Stomach smooth muscle (tissue), 2 donors: ENCODE results near the gene KCTD5.
"Not testable (repeated sequence)": the region's sequence is repeated elsewhere in the genome, so short reads cannot be mapped to it uniquely, and the experiment has no call there.

ENCODE experiments used
- H3K27ac ChIP-seq: one replicate; pipeline ENCODE4 v1.7.0; 2013; ENCODE audit warnings: mild to moderate bottlenecking, low read length, inconsistent platforms
- H3K27me3 ChIP-seq, 2 donors: one replicate each; pipeline ENCODE4 v1.7.0; 2013; ENCODE audit warnings: low read length in 2 of 2; ENCODE audit not compliant: insufficient read depth in 2 of 2, control insufficient read depth in 1 of 2
- H3K36me3 ChIP-seq, 2 donors: one replicate each; pipeline ENCODE4 v1.7.0; 2013; ENCODE audit warnings: low read length in 2 of 2; ENCODE audit not compliant: control insufficient read depth in 2 of 2, insufficient read depth in 2 of 2
- H3K4me1 ChIP-seq: one replicate; pipeline ENCODE4 v1.7.0; 2013; ENCODE audit warnings: low read length; ENCODE audit not compliant: control insufficient read depth, insufficient read depth
- H3K4me3 ChIP-seq, 2 donors: one replicate each; pipeline ENCODE4 v1.7.0; 2013; ENCODE audit warnings: low read length in 2 of 2
- H3K9ac ChIP-seq, 2 donors: one replicate each; pipeline ENCODE4 v1.7.0; 2013; ENCODE audit warnings: low read length in 2 of 2, mild to moderate bottlenecking in 1 of 2
- H3K9me3 ChIP-seq, 2 donors: one replicate each; pipeline ENCODE4 v1.7.0; 2013; ENCODE audit warnings: low read length in 2 of 2; ENCODE audit not compliant: control insufficient read depth in 2 of 2
- donor health status: healthy.
- donor health status: Pancreatic carcinoma.

The KCTD5 gene

GRCh38 chr16:2659560-2659959 is 22.8 kb upstream of the KCTD5 start:
- H3K4me3 ChIP-seq, H3K4me1 ChIP-seq, H3K9ac ChIP-seq, H3K36me3 ChIP-seq, H3K27ac ChIP-seq, H3K27me3 ChIP-seq, H3K9me3 ChIP-seq: not testable (repeated sequence)

- not testable (repeated sequence) for H3K4me1 ChIP-seq, H3K4me3 ChIP-seq, H3K9ac ChIP-seq, H3K36me3 ChIP-seq, H3K9me3 ChIP-seq, H3K27ac ChIP-seq, H3K27me3 ChIP-seq
Observed at GRCh38 chr16:2660014-2660662, 22.2 kb upstream of the KCTD5 start.

- not testable (repeated sequence) for H3K9ac ChIP-seq, H3K9me3 ChIP-seq, H3K4me3 ChIP-seq, H3K4me1 ChIP-seq, H3K27me3 ChIP-seq, H3K36me3 ChIP-seq, H3K27ac ChIP-seq
Observed at GRCh38 chr16:2660755-2661373, 21.5 kb upstream of the KCTD5 start.

- Histone ChIP-seq H3K27ac (no peak overlapping the region), H3K9me3 (no peaks in the 10 kb centered on the region), H3K9ac (no peak overlapping the region), H3K4me3 (no peak overlapping the region), H3K27me3 (no peaks in the 10 kb centered on the region), H3K36me3 (peaks cover 0 to 11% of the 10 kb centered on the region in 2 donors), H3K4me1 (no peaks in the 10 kb centered on the region)
Observed at GRCh38 chr16:2663553-2664546, 18.5 kb upstream of the KCTD5 start.

GRCh38 chr16:2664574-2664982 is 17.7 kb upstream of the KCTD5 start:
- no peaks in the 10 kb centered on the region for H3K27me3 ChIP-seq
- H3K9ac ChIP-seq = no peak overlapping the region
- H3K27ac ChIP-seq = no peak overlapping the region

GRCh38 chr16:2666671-2667070 is 15.7 kb upstream of the KCTD5 start:
- H3K9ac ChIP-seq, H3K27me3 ChIP-seq, H3K4me3 ChIP-seq, H3K9me3 ChIP-seq, H3K27ac ChIP-seq, H3K4me1 ChIP-seq: not testable (repeated sequence)
- peaks cover 0 to 11% of the 10 kb centered on the region in 2 donors for H3K36me3 ChIP-seq

More at GRCh38 chr16:2664574-2664982, 17.7 kb upstream of the KCTD5 start:
- Histone ChIP-seq H3K4me3 (no peak overlapping the region), H3K9me3 (no peaks in the 10 kb centered on the region), H3K4me1 (no peaks in the 10 kb centered on the region), H3K36me3 (peaks cover 0 to 11% of the 10 kb centered on the region in 2 donors)

- peaks cover 15% of the 10 kb centered on the region for H3K4me1 ChIP-seq
- peak overlapping the region in 1 of 2 donors; percentile 28 for H3K9ac ChIP-seq
- H3K27ac ChIP-seq, H3K36me3 ChIP-seq, H3K4me3 ChIP-seq, H3K9me3 ChIP-seq, H3K27me3 ChIP-seq: not testable (repeated sequence)
Observed at GRCh38 chr16:2669587-2669986, 12.7 kb upstream of the KCTD5 start.

GRCh38 chr16:2670017-2670416 is 12.3 kb upstream of the KCTD5 start:
- peak overlapping the region in 1 of 2 donors; percentile 28 for H3K9ac ChIP-seq
- H3K27ac ChIP-seq = not testable (repeated sequence)

GRCh38 chr16:2671193-2671592 is 11.1 kb upstream of the KCTD5 start:
- H3K9ac ChIP-seq, H3K27me3 ChIP-seq, H3K4me3 ChIP-seq, H3K27ac ChIP-seq, H3K36me3 ChIP-seq, H3K9me3 ChIP-seq: not testable (repeated sequence)
- H3K4me1 ChIP-seq = peaks cover 15% of the 10 kb centered on the region

More at GRCh38 chr16:2670017-2670416, 12.3 kb upstream of the KCTD5 start:
- not testable (repeated sequence) for H3K4me3 ChIP-seq, H3K27me3 ChIP-seq, H3K9me3 ChIP-seq, H3K36me3 ChIP-seq
- peaks cover 15% of the 10 kb centered on the region for H3K4me1 ChIP-seq

- H3K9me3 ChIP-seq = no peaks in the 10 kb centered on the region
- H3K4me1 ChIP-seq = peaks cover 15% of the 10 kb centered on the region
- no peaks in the 10 kb centered on the region for H3K27me3 ChIP-seq
- no peak overlapping the region for H3K9ac ChIP-seq
- H3K36me3 ChIP-seq = peaks cover 0 to 5% of the 10 kb centered on the region in 2 donors
- no peak overlapping the region for H3K27ac ChIP-seq
- H3K4me3 ChIP-seq = peak overlapping the region in 1 of 2 donors; percentile 64
Observed at GRCh38 chr16:2671741-2672140, 10.6 kb upstream of the KCTD5 start.
